Mesothelial cell of epicardium (in vitro differentiated cells): ENCODE results near the gene ARHGEF25. TPM values are rescaled to one million over a fixed set of nuclear protein-coding genes. Genes with fewer than 3 reads are reported as not detected.
"Not testable (repeated sequence)": the region's sequence is repeated elsewhere in the genome, so short reads cannot be mapped to it uniquely, and the experiment has no call there.

Experiments used
- DNase-seq, 2 experiments: peaks; one replicate each; pipeline ENCODE4 v3.0.0; 2021; ENCODE audit warnings: low spot score in 2 of 2; ENCODE audit not compliant: unreplicated experiment in 2 of 2
- H3K27ac Mint-ChIP-seq: 2 replicates; pipeline ENCODE4 v1.8.0; 2021; ENCODE audit warnings: mixed read lengths
- H3K27me3 Mint-ChIP-seq: 2 replicates; pipeline ENCODE4 v1.8.0; 2021; ENCODE audit warnings: low read depth, mixed read lengths
- H3K36me3 Mint-ChIP-seq: 2 replicates; pipeline ENCODE4 v1.8.0; 2021; ENCODE audit warnings: mixed read lengths
- H3K4me1 Mint-ChIP-seq: 2 replicates; pipeline ENCODE4 v1.8.0; 2021; ENCODE audit warnings: mixed read lengths
- H3K4me3 Mint-ChIP-seq: 2 replicates; pipeline ENCODE4 v1.8.0; 2021; ENCODE audit warnings: mild to moderate bottlenecking, moderate library complexity, mixed read lengths
- H3K9me3 Mint-ChIP-seq: 2 replicates; pipeline ENCODE4 v1.8.0; 2021; ENCODE audit warnings: mixed read lengths
- CTCF ChIP-seq: fragments of 200-600 bp; sonication (generic); IDR thresholded peaks from one replicate; pipeline ENCODE4 v1.5.0; 2021; ENCODE audit warnings: antibody characterized with exemption; ENCODE audit not compliant: unreplicated experiment
- total RNA-seq: library from RNA; stranded (reverse); gene quantifications from 3 replicates; pipeline ENCODE4 v1.2.1, GENCODE V29; 2021

The ARHGEF25 gene
- total RNA-seq, 1 donor from 2014 or later: 65.0 TPM

DNA sequence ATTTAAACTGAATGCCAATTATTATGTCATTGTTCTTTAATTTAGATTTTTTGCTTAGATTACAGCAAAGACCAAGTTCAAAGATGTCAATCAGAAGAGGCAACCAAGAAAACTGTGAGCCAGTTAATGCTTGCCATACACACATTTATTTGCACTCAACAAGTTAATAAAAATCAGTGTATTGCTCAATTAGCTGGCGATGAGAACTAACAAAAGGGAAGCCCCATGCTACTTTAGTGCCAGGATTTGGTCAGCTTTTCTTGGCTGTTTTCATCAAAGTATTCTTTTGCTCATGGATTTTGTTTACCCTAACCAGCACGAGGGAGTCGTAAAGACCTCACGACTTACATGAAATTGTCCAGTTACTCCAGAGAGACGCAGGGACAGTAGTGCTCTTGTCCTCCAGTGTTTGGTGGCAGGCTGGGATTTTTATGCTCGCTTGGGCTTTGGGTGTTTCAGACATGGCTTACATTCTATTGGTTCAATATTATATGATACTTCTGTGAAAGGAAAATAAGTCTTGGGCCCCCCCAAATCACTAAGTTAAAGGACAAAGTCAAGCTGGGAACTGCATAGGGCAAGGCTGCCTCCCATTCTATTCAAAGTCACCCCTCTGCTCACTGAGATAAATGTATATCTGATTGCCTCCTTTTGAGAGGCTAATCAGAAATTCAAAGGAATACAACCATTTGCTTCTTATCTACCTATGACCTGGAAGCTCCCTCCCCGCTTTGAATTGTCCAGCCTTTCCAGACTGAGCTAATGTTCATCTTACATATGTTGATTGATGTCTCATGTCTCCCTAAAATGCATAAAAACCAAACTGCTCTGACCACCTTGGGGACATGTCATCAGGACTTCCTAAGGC, 29.2 kb downstream of the ARHGEF25 start:
- H3K4me1 Mint-ChIP-seq: no peaks in the 10 kb centered on the region
- H3K27ac Mint-ChIP-seq: no peak overlapping the region
- no peak for DNase-seq
- H3K4me3 Mint-ChIP-seq: no peak overlapping the region
- peaks cover 2% of the 10 kb centered on the region for H3K36me3 Mint-ChIP-seq
- no peak for TF ChIP-seq CTCF
- peaks cover 51% of the 10 kb centered on the region for H3K27me3 Mint-ChIP-seq
- no peaks in the 10 kb centered on the region for H3K9me3 Mint-ChIP-seq

GRCh38 chr12:57641699-57642442, 30.6 kb downstream of the ARHGEF25 start:
- Mint-ChIP-seq H3K9me3 (no peaks in the 10 kb centered on the region), H3K27ac (no peak overlapping the region), H3K4me3 (no peak overlapping the region), H3K36me3 (peaks cover 3% of the 10 kb centered on the region), H3K27me3 (peaks cover 47% of the 10 kb centered on the region), H3K4me1 (no peaks in the 10 kb centered on the region)
- no peak for DNase-seq
- TF ChIP-seq CTCF: no peak

- not testable (repeated sequence) for H3K36me3 Mint-ChIP-seq, DNase-seq, H3K27ac Mint-ChIP-seq, H3K9me3 Mint-ChIP-seq, H3K4me3 Mint-ChIP-seq, H3K4me1 Mint-ChIP-seq
- H3K27me3 Mint-ChIP-seq: peaks cover 11% of the 10 kb centered on the region
Measured at GRCh38 chr12:57645990-57646658, 34.9 kb downstream of the ARHGEF25 start.

GRCh38 chr12:57646659-57647049, 35.4 kb downstream of the ARHGEF25 start:
- not testable (repeated sequence) for H3K4me1 Mint-ChIP-seq, H3K4me3 Mint-ChIP-seq, H3K9me3 Mint-ChIP-seq, H3K27me3 Mint-ChIP-seq, H3K27ac Mint-ChIP-seq, DNase-seq, H3K36me3 Mint-ChIP-seq

- H3K27me3 Mint-ChIP-seq: peaks cover 4% of the 10 kb centered on the region
- DNase-seq: no peak
- no peak overlapping the region for H3K4me3 Mint-ChIP-seq
- H3K36me3 Mint-ChIP-seq: no peaks in the 10 kb centered on the region
- H3K4me1 Mint-ChIP-seq: no peaks in the 10 kb centered on the region
- no peak overlapping the region for H3K27ac Mint-ChIP-seq
- no peak for TF ChIP-seq CTCF
- peaks cover 14% of the 10 kb centered on the region for H3K9me3 Mint-ChIP-seq
Measured at GRCh38 chr12:57654042-57654441, 42.8 kb downstream of the ARHGEF25 start.

- Mint-ChIP-seq H3K4me3 (no peak overlapping the region), H3K27me3 (peaks cover 4% of the 10 kb centered on the region), H3K36me3 (no peaks in the 10 kb centered on the region), H3K27ac (no peak overlapping the region), H3K4me1 (no peaks in the 10 kb centered on the region), H3K9me3 (peaks cover 22% of the 10 kb centered on the region)
- TF ChIP-seq CTCF: no peak
- DNase-seq: no peak
Measured at GRCh38 chr12:57655541-57656240, 44.5 kb downstream of the ARHGEF25 start.

DNA sequence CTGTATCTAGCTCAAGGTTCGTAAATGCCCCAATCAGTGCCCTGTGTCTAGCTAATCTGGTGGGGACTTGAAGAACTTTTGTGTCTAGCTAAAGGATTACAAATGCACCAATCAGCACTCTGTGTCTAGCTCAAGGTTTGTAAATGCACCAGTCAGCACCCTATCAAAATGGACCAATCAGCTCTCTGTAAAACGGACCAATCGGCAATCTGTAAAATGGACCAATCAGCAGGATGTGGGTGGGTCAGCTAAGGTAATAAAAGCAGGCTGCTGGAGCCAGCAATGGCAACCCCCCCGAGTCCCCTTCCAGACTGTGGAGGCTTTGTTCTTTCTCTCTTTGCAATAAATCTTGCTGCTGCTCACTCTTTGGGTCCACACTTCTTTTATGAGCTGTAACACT, 45.2 kb downstream of the ARHGEF25 start:
- DNase-seq, H3K27me3 Mint-ChIP-seq, H3K4me3 Mint-ChIP-seq, H3K27ac Mint-ChIP-seq, H3K4me1 Mint-ChIP-seq, H3K36me3 Mint-ChIP-seq: not testable (repeated sequence)
- H3K9me3 Mint-ChIP-seq: peaks cover 28% of the 10 kb centered on the region
